AG09319 (cell line): ENCODE measurements around the gene TXNDC2.
"Not testable (repeated sequence)": the region's sequence is repeated elsewhere in the genome, so short reads cannot be mapped to it uniquely, and the experiment has no call there.

Experiments used
- DNase-seq: peaks from one replicate; pipeline ENCODE4 v3.0.0-alpha.2; 2010; ENCODE audit warnings: low read depth; ENCODE audit errors: extremely low read depth
- CTCF ChIP-seq: IDR thresholded peaks from 2 replicates; pipeline ENCODE4 v1.5.1; 2011; ENCODE audit warnings: low read depth, mild to moderate bottlenecking, inconsistent platforms, low read length, moderate library complexity

TXNDC2 gene

GRCh38 chr18:9887992-9888391 is 2.2 kb downstream of the TXNDC2 start:
- no peak for DNase-seq
- TF ChIP-seq CTCF = no peak

- TF ChIP-seq CTCF = no peak
- DNase-seq = no peak
Measured at GRCh38 chr18:9890196-9890595, 4.4 kb downstream of the TXNDC2 start.

GRCh38 chr18:9890957-9891356 is 5.2 kb downstream of the TXNDC2 start:
- no peak for TF ChIP-seq CTCF

GRCh38 chr18:9891515-9891914 is 5.7 kb downstream of the TXNDC2 start:
- not testable (repeated sequence) for DNase-seq

More at GRCh38 chr18:9890957-9891356, 5.2 kb downstream of the TXNDC2 start:
- no peak for DNase-seq

GRCh38 chr18:9894454-9895068 is 8.8 kb downstream of the TXNDC2 start:
- no peak for TF ChIP-seq CTCF
- DNase-seq = no peak

- no peak for TF ChIP-seq CTCF
- no peak for DNase-seq
Measured at GRCh38 chr18:9897129-9897528, 11.4 kb downstream of the TXNDC2 start.

DNA sequence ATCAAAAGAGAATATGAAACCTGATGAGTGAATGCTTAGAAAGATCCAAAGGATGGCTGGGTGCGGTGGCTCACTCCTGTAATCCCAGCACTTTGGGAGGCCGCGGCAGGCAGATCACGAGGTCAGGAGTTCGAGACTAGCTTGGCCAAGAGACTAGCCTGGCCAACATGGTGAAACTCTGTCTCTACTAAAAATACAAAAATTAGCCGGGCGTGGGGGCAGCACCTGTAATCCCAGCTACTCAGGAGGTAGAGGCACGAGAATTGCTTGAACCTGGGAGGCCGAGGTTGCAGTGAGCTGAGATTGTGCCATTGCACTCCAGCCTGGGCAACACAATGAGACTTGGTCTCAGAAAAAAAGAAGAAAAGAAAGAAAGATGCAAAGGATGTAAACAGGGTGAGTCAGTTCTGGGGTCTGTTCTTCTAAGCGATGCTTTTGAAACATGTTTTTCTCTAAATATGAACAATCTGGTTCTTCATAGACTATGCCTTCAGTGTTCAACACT is 12.1 kb downstream of the TXNDC2 start:
- DNase-seq = not testable (repeated sequence)

DNA sequence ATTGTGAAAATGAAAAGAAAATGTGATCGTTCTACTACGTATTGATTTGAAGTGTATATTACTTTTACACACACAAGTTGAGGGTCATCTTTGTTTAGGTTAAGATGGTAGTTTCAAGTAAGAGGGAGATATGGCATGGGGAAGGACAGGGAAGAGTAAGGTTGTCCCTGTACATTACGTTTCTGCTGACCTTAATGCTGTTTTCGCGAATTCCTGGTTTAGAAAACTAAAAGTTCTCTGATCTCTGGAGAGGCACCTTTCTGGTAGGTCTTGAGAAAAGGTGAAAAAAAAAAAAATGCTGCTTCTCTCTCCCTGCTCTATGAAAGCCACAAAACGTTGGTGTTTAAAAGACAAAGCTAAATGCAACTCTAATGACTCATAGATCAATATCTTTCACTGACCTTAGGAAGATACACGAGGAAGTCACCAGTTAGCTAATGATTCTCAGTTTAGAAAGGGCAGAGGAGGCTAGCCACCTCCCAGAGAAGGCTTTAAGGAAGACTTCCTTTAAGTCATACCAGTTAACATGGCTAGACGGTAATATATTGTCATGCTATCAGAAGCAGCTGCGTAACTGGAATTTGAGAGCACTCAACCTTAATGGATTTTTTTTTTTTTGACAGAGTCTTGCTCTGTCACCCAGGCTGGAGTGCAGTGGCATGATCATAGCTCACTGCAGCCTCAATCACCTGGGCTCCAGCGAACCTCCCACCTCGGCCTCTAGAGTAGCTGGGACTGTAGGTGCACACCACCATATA is 13.2 kb downstream of the TXNDC2 start:
- no peak for TF ChIP-seq CTCF
- no peak for DNase-seq

- not testable (repeated sequence) for DNase-seq
Measured at GRCh38 chr18:9899550-9899930, 13.8 kb downstream of the TXNDC2 start.
